T1000 (cell line): Measurements from ENCODE around the gene MICAL2.
"Not testable (repeated sequence)": the region's sequence is repeated elsewhere in the genome, so short reads cannot be mapped to it uniquely, and the experiment has no call there.

Source experiments
- DNase-seq: peaks from one replicate; lab custom pipeline; 2025; ENCODE audit warnings: mixed read lengths; lab: John Stamatoyannopoulos, UW

The MICAL2 gene

DNA sequence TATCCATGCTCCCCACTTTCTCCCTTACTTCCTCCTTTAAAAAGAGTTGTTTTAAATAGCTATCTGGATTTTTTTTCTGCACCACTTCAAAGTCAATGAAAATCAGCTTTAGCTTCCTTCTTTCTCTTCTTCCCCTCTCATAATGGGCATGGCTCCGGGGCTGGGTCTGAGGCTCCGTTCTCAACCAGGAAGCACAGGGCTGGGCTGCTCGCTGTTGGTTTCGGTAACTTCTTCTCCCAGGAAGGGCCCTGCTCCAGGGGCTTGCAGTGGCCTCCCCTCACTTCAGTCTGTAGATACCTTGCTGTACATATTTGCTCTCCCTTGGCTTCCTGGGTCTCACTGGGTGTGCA, 23.8 kb downstream of the MICAL2 start:
- DNase-seq: no peak

DNA sequence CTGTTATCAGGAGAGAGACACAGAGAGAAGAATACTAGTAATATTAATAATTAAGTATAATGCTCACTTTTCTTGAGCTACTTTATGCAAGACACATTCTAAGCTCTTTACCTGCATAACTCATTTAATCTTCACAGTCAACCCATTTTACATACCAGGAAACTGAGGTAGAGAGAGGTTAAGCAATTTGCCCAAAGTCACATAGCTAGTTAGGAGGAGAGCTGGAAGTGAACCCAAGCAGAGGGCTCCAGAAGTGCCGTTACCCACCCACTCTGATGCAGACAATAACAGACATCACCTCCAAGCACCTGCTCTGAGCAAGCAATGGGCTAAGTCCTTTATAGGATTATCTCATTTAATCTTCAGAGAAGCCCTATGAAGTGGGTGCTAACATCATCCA, 24.8 kb downstream of the MICAL2 start:
- DNase-seq: no peak

- DNase-seq: no peak
These were observed 26.8 kb downstream of the MICAL2 start for GRCh38 chr11:12137005-12137690.

DNA sequence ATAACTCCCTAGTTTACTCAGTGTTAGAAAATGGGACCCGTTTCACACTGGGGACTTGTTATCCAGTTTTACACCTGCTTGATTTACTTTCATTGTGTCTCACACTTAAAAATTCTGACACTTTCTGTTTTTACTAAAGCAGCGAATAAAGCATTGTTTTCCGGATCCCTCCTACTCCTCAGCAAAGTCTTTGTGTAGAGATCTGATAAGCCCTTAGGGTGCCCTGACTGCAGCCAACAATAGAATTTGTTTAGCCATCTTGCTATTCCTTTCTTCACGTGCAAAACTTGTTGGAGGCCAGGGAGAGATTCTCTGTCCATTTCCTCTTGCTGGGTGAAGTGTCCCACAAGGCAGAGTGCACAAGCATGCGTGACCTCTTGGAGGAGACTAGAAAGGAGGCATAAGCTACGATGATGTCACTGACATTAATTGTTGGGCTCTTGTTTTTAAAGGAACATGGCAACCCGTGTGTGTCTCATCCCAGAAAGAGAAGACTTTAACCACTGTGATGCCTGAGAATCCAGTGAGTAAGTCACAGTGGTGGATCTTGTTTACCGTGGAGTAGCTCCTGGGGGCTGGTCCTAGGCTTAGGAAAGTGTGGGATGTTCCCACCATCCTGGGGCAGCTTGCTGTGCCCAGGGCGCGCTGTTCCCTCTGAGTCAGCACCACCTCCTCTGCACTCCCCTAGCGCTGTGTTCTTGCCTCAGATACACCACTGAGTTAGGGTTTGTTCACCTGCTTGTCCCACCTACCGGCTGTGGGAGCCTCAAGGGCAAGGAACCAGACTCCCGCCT, 27.7 kb downstream of the MICAL2 start:
- DNase-seq: peak; percentile 70

DNA sequence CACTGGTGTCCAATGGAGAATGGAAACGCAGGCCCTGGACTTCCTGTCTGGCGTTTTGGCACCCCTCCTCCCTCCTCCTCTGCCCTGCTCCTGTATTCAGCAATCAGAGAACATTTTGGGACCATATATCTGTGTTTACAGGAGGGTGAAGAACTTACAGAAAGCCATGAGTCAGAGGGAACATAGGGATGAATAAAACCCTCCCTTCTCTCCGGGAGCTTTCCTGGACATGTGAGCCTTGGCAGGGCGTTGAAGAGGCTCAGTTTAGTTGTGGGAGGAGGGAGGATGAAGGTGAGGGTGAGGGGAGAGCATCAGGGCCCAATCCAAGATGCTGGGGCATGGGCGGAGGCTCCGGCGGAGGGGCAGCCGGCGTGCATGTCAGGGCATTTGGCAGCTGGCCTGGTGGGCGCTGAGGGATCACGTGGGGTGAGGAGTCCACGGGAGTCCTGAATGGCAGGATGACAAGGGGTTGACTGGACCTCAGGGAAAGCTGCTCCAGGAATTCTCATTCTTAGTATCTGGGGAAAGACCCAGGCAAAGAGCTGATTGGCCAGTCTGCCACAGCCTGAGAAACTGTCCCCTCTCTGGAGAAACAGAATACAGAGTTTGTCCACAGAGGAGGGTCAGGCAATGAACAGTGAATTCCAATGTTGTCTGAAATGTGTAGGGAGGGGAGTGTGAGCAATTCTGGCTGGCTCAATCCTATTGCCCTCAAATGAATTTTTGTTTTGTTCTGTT, 28.9 kb downstream of the MICAL2 start:
- peak; percentile 52 for DNase-seq

DNA sequence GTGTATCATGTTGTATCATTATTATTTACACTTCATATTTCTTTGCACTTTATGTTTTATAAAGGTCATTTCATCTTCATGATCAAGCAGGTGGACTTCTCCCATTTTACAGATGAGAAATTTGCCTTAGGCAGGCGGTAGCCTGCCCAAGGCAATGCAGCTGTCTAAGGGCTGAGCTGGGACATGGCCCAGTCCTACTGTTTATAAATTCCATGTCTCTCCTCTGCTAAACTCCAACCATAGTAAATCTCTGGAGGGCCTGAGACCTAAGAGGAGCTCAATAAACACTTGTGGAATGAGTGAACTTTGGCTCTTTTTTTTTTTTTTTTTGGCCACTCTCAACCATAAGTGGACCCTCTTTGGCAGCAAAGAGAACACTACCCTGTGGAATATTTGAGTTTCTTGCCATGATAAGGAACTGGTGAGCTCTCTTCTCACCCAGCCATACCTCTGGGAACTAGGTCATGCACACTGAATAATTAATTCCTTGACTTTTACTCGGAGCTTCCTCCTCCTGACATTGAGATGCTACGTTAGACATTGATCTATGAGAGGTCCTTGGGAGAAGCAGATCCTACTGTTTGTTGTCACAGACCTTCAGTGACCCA, 29.9 kb downstream of the MICAL2 start:
- no peak for DNase-seq

GRCh38 chr11:12141283-12141682, 30.9 kb downstream of the MICAL2 start:
- DNase-seq: no peak

DNA sequence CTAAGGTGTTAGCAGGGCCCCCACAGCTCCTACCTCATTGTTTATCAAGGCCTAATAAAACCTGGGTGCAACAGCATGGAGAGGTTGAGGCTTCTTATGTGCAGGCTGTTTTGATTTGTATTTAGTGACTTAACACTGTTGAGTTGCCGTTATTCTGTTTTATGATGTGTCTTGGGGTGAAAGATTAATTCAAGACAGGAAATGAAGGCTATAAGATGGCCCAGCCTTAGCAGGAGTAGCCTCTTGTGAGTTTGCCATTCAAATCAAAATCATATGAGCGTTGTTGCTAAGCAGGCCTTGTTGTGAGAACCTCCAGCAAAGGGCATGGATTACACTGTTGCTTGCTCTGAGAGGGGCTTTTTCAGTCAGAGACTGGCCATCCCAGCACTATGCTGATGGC, 31.8 kb downstream of the MICAL2 start:
- DNase-seq: no peak

DNA sequence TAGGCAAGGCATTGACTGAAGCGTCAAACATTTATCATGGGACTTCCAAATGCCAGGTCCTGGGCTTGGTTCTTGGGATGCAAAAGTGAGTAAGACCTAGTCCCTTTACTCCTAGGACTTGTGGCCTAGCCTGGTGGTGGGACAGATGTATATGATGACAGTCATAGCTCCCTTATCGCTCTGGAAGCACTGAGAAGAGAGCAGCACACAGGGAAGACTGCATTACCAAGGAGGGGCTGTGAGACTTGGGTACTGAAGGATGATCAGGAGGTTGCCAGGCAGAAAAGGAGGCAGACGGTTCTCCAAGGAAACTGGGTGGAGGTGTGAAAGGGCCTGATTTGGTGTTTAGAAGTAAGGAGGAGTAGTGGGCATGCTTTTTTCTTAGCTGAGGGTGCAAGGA, 32.5 kb downstream of the MICAL2 start:
- no peak for DNase-seq

GRCh38 chr11:12143461-12144258, 33.3 kb downstream of the MICAL2 start:
- DNase-seq: no peak

- no peak for DNase-seq
These were observed 34.2 kb downstream of the MICAL2 start for GRCh38 chr11:12144330-12145174.

DNA sequence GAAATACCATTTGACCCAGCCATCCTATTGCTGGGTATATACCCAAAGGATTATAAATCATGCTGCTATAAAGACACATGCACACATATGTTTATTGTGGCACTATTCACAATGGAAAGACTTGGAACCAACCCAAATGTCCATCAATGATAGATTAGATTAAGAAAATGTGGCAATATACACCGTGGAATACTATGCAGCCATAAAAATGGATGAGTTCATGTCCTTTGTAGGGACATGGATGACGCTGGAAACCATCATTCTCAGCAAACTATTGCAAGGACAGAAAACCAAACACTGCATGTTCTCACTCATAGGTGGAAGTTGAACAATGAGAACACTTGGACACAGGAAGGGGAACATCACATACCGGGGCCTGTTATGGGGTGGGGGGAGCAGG, 36.3 kb downstream of the MICAL2 start:
- not testable (repeated sequence) for DNase-seq

DNA sequence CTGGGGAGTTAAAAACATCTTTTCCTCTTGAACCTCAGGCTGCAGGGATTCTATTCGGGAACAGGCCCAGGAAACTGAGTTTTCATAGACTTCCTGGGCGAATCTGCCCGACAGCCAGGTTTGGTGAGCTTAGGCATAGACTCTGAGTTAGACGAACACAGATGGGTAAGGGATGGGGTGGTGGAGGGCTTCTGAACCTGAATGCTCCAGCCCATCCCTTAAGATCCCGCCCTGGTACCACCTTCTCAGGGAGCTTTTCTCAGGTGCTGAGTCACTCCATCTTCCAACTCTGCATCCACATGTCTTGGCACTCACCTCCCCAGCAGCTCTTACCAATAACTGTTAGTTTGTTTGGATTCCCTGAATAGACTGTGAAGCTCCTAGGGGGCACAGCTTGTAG, 37.4 kb downstream of the MICAL2 start:
- no peak for DNase-seq

DNA sequence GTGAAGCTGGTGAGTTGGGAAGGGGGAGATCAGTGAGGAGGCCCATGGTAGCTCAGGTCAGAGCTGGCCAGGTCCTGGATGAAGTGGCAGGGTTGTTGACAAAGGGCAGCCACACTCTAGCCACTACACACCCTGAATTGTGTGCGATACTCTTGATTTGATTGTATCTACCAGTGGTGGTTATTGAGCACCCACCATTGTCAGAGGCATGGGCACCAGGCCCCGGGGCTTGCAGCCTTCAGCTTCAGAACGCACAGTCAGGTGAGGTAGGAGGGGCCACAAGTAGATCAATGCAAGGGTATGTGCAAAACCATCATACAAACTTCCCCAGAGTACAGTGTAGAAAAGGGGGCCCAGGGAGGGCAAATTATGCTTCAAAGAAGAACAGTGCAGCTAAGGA, 38.1 kb downstream of the MICAL2 start:
- DNase-seq: no peak

- DNase-seq: no peak
These were observed 38.5 kb downstream of the MICAL2 start for GRCh38 chr11:12148882-12149281.

GRCh38 chr11:12149672-12150225, 39.4 kb downstream of the MICAL2 start:
- DNase-seq: no peak

DNA sequence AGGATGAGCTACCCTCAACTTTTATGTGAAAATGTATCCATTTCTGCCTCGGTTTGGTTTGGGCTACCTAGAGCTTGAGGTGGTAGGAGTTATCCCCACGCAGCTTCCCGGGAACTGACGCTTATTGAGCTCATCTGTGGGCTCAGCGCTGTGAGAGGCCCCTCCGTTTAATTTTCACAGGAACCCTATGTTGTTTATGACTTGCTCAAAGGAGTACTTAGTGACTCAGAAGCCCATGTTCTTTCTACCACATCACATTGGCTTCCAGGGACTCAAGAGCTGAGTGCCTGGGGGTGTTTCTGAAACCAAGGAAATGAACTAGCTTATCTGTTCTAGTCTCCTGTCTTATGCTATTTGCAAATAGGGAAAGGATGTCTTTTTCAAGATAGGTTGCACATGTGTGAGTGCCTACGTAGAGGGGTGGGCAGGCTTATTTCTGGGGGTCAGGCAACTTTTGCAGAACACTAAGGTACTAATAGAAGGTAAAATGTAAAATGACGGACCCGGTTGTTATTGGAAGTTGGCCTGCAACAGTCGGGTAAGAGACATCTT, 40.5 kb downstream of the MICAL2 start:
- DNase-seq: peak; percentile 20

DNA sequence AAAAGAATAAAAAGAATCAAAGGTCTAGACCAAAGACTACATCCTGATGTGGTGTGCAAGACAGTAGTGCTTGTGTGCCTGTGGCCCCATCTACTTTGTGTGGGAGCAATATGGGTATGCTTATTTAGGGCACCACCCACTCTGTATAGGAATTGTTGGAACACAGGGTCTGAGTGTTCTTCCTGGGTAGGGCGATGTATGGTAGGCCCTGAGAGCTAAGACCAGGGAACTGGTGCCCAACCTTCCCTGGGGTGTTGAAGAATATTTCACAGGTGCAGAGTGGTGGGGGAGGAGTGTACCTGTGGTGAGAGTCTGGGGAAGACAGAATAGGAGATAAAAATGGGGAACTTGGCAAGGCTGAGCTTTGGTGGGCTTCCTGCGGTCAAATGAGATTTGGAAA, 41.9 kb downstream of the MICAL2 start:
- no peak for DNase-seq

DNA sequence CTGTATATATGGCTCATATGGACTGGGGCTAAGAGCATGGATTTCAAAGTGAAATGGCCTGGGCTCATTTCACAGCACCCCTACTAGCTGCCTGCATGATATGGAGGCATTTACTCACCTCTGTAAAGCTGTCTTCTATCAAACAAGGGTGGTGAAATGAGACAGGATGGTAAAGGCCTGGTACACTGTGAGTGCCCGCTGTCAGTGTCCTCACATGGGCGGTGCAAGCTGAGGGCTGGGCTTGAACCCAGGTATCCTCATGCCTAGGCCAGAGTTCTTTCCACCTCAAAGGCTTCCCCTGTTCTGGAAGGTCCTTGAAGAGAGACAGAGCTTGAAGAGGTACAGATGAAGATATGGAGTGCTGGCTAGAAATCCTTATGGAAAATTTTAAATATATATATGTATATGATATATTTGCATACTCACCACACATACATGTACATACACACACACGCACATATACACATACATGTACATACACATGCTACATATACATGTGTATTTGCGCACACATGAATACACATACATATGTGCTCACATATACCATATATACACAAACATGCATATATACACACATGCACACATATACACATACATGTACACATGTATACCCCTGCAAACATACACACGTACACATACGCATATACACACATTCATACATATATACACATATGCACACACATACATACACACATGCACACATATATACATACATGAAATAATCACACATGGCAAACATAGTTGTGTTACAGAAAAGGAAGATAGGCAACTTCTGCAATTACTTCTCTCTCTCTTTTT, 44.7 kb downstream of the MICAL2 start:
- DNase-seq: no peak
